ENCODE data around the gene CST3. TPM values are rescaled to one million over a fixed set of nuclear protein-coding genes. Genes with fewer than 3 reads are reported as not detected.

Gene CST3
- total and polyA plus RNA-seq, 7 experiments from 2014 or later, result 1.7 to 520 (median 20.5) TPM

- Mint-ChIP-seq H3K36me3 (no peaks in the 10 kb centered on the region), H3K4me3 (no peak overlapping the region), H3K27me3 (peaks cover 4 to 6% (median 5%) of the 10 kb centered on the region in 5 donors), H3K4me1 (peaks cover 0 to 4% (median 0%) of the 10 kb centered on the region in 7 donors), H3K9me3 (no peaks in the 10 kb centered on the region), H3K27ac (no peak overlapping the region)
- DNase-seq (no peak), ATAC-seq (no peak)
- no peaks in the 10 kb centered on the region for H3K9me3 ChIP-seq (ENCODE audit: control insufficient read depth in 2 of 3, low read length in 3 of 3)
- H3K4me1 ChIP-seq (ENCODE audit: control insufficient read depth in 2 of 2, insufficient read depth in 2 of 2, low read length in 2 of 2), result no peaks in the 10 kb centered on the region
- intact Hi-C loops (cut with micrococcal nuclease), result loop anchor here in 1 of 2 donors (10.0 kb wide), 1 partner anchor 909 kb away; no protein-coding TSS in a partner anchor
- ChIA-PET POLR2A (no interaction called here), CTCF (interaction anchor here (0.7 kb wide), 1 partner anchor 921 kb away, joined by 3 read pairs; no protein-coding TSS in a partner anchor)
- no peaks in the 10 kb centered on the region for H3K36me3 ChIP-seq (ENCODE audit: control insufficient read depth in 2 of 3, insufficient read depth in 3 of 3, low read length in 3 of 3)
- no peak overlapping the region for H3K27ac ChIP-seq (ENCODE audit: low read depth, low read length)
- H3K4me3 ChIP-seq (ENCODE audit: low read length), result no peak overlapping the region
- no peaks in the 10 kb centered on the region for H3K27me3 ChIP-seq (ENCODE audit: control insufficient read depth in 2 of 2, insufficient read depth in 2 of 2, low read length in 2 of 2)
These were observed 34.4 kb downstream of the CST3 start for GRCh38 chr20:23603321-23603720.

GRCh38 chr20:23602699-23603098 is 35.1 kb downstream of the CST3 start:
- peaks cover 0 to 4% (median 0%) of the 10 kb centered on the region in 7 donors for H3K4me1 Mint-ChIP-seq
- no peak overlapping the region for H3K4me3 Mint-ChIP-seq
- Histone ChIP-seq H3K36me3 (ENCODE audit: control insufficient read depth in 2 of 3, insufficient read depth in 3 of 3, low read length in 3 of 3) (no peaks in the 10 kb centered on the region), H3K4me1 (ENCODE audit: control insufficient read depth in 2 of 2, insufficient read depth in 2 of 2, low read length in 2 of 2) (no peaks in the 10 kb centered on the region), H3K27ac (ENCODE audit: low read depth, low read length) (no peak overlapping the region), H3K27me3 (ENCODE audit: control insufficient read depth in 2 of 2, insufficient read depth in 2 of 2, low read length in 2 of 2) (no peaks in the 10 kb centered on the region), H3K4me3 (ENCODE audit: low read length) (no peak overlapping the region), H3K9me3 (ENCODE audit: control insufficient read depth in 2 of 3, low read length in 3 of 3) (no peaks in the 10 kb centered on the region)
- DNase-seq, result no peak
- intact Hi-C loops (cut with micrococcal nuclease), result loop anchor here in 1 of 2 donors (10.0 kb wide), 1 partner anchor 908 kb away; no protein-coding TSS in a partner anchor
- no peaks in the 10 kb centered on the region for H3K9me3 Mint-ChIP-seq
- POLR2A ChIA-PET, result no interaction called here
- H3K27me3 Mint-ChIP-seq, result peaks cover 4 to 6% (median 5%) of the 10 kb centered on the region in 5 donors
- no peaks in the 10 kb centered on the region for H3K36me3 Mint-ChIP-seq
- H3K27ac Mint-ChIP-seq, result no peak overlapping the region
- no peak for ATAC-seq
- CTCF ChIA-PET, result no interaction called here

- no peak overlapping the region for H3K4me3 Mint-ChIP-seq
- intact Hi-C loops (cut with micrococcal nuclease), result loop anchor here in 1 of 2 donors (10.0 kb wide), 1 partner anchor 907 kb away; no protein-coding TSS in a partner anchor
- no peaks in the 10 kb centered on the region for H3K9me3 ChIP-seq (ENCODE audit: control insufficient read depth in 2 of 3, low read length in 3 of 3)
- no peak overlapping the region for H3K27ac ChIP-seq (ENCODE audit: low read depth, low read length)
- H3K4me3 ChIP-seq (ENCODE audit: low read length), result no peak overlapping the region
- CTCF ChIA-PET, result no interaction called here
- DNase-seq, result no peak
- H3K4me1 ChIP-seq (ENCODE audit: control insufficient read depth in 2 of 2, insufficient read depth in 2 of 2, low read length in 2 of 2), result no peaks in the 10 kb centered on the region
- no peaks in the 10 kb centered on the region for H3K27me3 ChIP-seq (ENCODE audit: control insufficient read depth in 2 of 2, insufficient read depth in 2 of 2, low read length in 2 of 2)
- ATAC-seq, result peak; percentile 53
- no peaks in the 10 kb centered on the region for H3K36me3 Mint-ChIP-seq
- peaks cover 4 to 6% (median 5%) of the 10 kb centered on the region in 5 donors for H3K27me3 Mint-ChIP-seq
- peaks cover 0 to 4% (median 0%) of the 10 kb centered on the region in 7 donors for H3K4me1 Mint-ChIP-seq
- POLR2A ChIA-PET, result no interaction called here
- no peaks in the 10 kb centered on the region for H3K36me3 ChIP-seq (ENCODE audit: control insufficient read depth in 2 of 3, insufficient read depth in 3 of 3, low read length in 3 of 3)
- H3K9me3 Mint-ChIP-seq, result no peaks in the 10 kb centered on the region
- no peak overlapping the region for H3K27ac Mint-ChIP-seq
These were observed 35.5 kb downstream of the CST3 start for GRCh38 chr20:23602241-23602640.

GRCh38 chr20:23601715-23602114 is 36.0 kb downstream of the CST3 start:
- ChIA-PET CTCF (no interaction called here), POLR2A (no interaction called here)
- ATAC-seq (no peak), DNase-seq (no peak)
- intact Hi-C loops (cut with micrococcal nuclease), result loop anchor here in 1 of 2 donors (10.0 kb wide), 1 partner anchor 907 kb away; no protein-coding TSS in a partner anchor
- H3K4me3 Mint-ChIP-seq, result no peak overlapping the region
- H3K27me3 ChIP-seq (ENCODE audit: control insufficient read depth in 2 of 2, insufficient read depth in 2 of 2, low read length in 2 of 2), result no peaks in the 10 kb centered on the region
- peaks cover 4 to 9% (median 5%) of the 10 kb centered on the region in 5 donors for H3K27me3 Mint-ChIP-seq
- no peaks in the 10 kb centered on the region for H3K36me3 ChIP-seq (ENCODE audit: control insufficient read depth in 2 of 3, insufficient read depth in 3 of 3, low read length in 3 of 3)
- no peak overlapping the region for H3K27ac ChIP-seq (ENCODE audit: low read depth, low read length)
- H3K36me3 Mint-ChIP-seq, result no peaks in the 10 kb centered on the region
- no peak overlapping the region for H3K4me3 ChIP-seq (ENCODE audit: low read length)
- H3K27ac Mint-ChIP-seq, result no peak overlapping the region
- peaks cover 0 to 4% (median 0%) of the 10 kb centered on the region in 7 donors for H3K4me1 Mint-ChIP-seq
- no peaks in the 10 kb centered on the region for H3K4me1 ChIP-seq (ENCODE audit: control insufficient read depth in 2 of 2, insufficient read depth in 2 of 2, low read length in 2 of 2)
- no peaks in the 10 kb centered on the region for H3K9me3 Mint-ChIP-seq
- no peaks in the 10 kb centered on the region for H3K9me3 ChIP-seq (ENCODE audit: control insufficient read depth in 2 of 3, low read length in 3 of 3)

- peaks cover 0 to 3% of the 10 kb centered on the region in 2 donors for H3K27me3 ChIP-seq (ENCODE audit: control insufficient read depth in 2 of 2, insufficient read depth in 2 of 2, low read length in 2 of 2)
- no peak overlapping the region for H3K27ac ChIP-seq (ENCODE audit: low read depth, low read length)
- H3K4me1 ChIP-seq (ENCODE audit: control insufficient read depth in 2 of 2, insufficient read depth in 2 of 2, low read length in 2 of 2), result no peaks in the 10 kb centered on the region
- Mint-ChIP-seq H3K27ac (no peak overlapping the region), H3K4me3 (no peak overlapping the region), H3K36me3 (no peaks in the 10 kb centered on the region), H3K9me3 (no peaks in the 10 kb centered on the region), H3K4me1 (peaks cover 0 to 1% (median 0%) of the 10 kb centered on the region in 7 donors), H3K27me3 (peaks cover 0 to 7% (median 4%) of the 10 kb centered on the region in 5 donors)
- ChIA-PET CTCF (no interaction called here), POLR2A (no interaction called here)
- no peaks in the 10 kb centered on the region for H3K9me3 ChIP-seq (ENCODE audit: control insufficient read depth in 2 of 3, low read length in 3 of 3)
- no peak overlapping the region for H3K4me3 ChIP-seq (ENCODE audit: low read length)
- ATAC-seq, result no peak
- DNase-seq, result no peak
- H3K36me3 ChIP-seq (ENCODE audit: control insufficient read depth in 2 of 3, insufficient read depth in 3 of 3, low read length in 3 of 3), result no peaks in the 10 kb centered on the region
- intact Hi-C loops (cut with micrococcal nuclease), result no loop called here
These were observed 39.3 kb downstream of the CST3 start for GRCh38 chr20:23598481-23598880.

- no peaks in the 10 kb centered on the region for H3K36me3 Mint-ChIP-seq
- Histone ChIP-seq H3K27ac (ENCODE audit: low read depth, low read length) (no peak overlapping the region), H3K27me3 (ENCODE audit: control insufficient read depth in 2 of 2, insufficient read depth in 2 of 2, low read length in 2 of 2) (peaks cover 0 to 3% of the 10 kb centered on the region in 2 donors), H3K9me3 (ENCODE audit: control insufficient read depth in 2 of 3, low read length in 3 of 3) (no peaks in the 10 kb centered on the region), H3K4me1 (ENCODE audit: control insufficient read depth in 2 of 2, insufficient read depth in 2 of 2, low read length in 2 of 2) (no peaks in the 10 kb centered on the region), H3K4me3 (ENCODE audit: low read length) (no peak overlapping the region), H3K36me3 (ENCODE audit: control insufficient read depth in 2 of 3, insufficient read depth in 3 of 3, low read length in 3 of 3) (no peaks in the 10 kb centered on the region)
- H3K4me1 Mint-ChIP-seq, result peaks cover 0 to 1% (median 0%) of the 10 kb centered on the region in 7 donors
- intact Hi-C loops (cut with micrococcal nuclease), result no loop called here
- ATAC-seq (peak; percentile 36), DNase-seq (no peak)
- CTCF ChIA-PET, result no interaction called here
- H3K27me3 Mint-ChIP-seq, result peaks cover 0 to 7% (median 0%) of the 10 kb centered on the region in 5 donors
- POLR2A ChIA-PET, result no interaction called here
- H3K9me3 Mint-ChIP-seq, result no peaks in the 10 kb centered on the region
- H3K4me3 Mint-ChIP-seq, result no peak overlapping the region
- H3K27ac Mint-ChIP-seq, result no peak overlapping the region
These were observed 41.0 kb downstream of the CST3 start for GRCh38 chr20:23596579-23597250.

- Histone ChIP-seq H3K9me3 (ENCODE audit: control insufficient read depth in 2 of 3, low read length in 3 of 3) (no peaks in the 10 kb centered on the region), H3K36me3 (ENCODE audit: control insufficient read depth in 2 of 3, insufficient read depth in 3 of 3, low read length in 3 of 3) (no peaks in the 10 kb centered on the region), H3K4me3 (ENCODE audit: low read length) (no peak overlapping the region), H3K4me1 (ENCODE audit: control insufficient read depth in 2 of 2, insufficient read depth in 2 of 2, low read length in 2 of 2) (no peaks in the 10 kb centered on the region), H3K27ac (ENCODE audit: low read depth, low read length) (no peak overlapping the region), H3K27me3 (ENCODE audit: control insufficient read depth in 2 of 2, insufficient read depth in 2 of 2, low read length in 2 of 2) (peaks cover 0 to 3% of the 10 kb centered on the region in 2 donors)
- ChIA-PET CTCF (no interaction called here), POLR2A (no interaction called here)
- ATAC-seq (no peak), DNase-seq (no peak)
- intact Hi-C loops (cut with micrococcal nuclease), result no loop called here
- Mint-ChIP-seq H3K27ac (no peak overlapping the region), H3K27me3 (peaks cover 0 to 7% (median 0%) of the 10 kb centered on the region in 5 donors), H3K4me1 (peaks cover 0 to 1% (median 0%) of the 10 kb centered on the region in 7 donors), H3K36me3 (no peaks in the 10 kb centered on the region), H3K4me3 (no peak overlapping the region), H3K9me3 (no peaks in the 10 kb centered on the region)
These were observed 41.8 kb downstream of the CST3 start for GRCh38 chr20:23595941-23596340.
